Adrenal gland (tissue), 5 donors: ENCODE results near the gene CREB5.

Experiments
- CTCF ChIP-seq, 6 experiments: fragments of 450-650 bp in 4 of 6; fragments of 200-600 bp in 2 of 6; sonication (generic) in 1 of 6; IDR thresholded peaks; 1 replicate in 5 of 6; 2 replicates in 1 of 6; pipeline versions ENCODE4 v1.5.1 to v1.8.0; 2016 to 2021; ENCODE audit warnings: antibody characterized with exemption in 6 of 6, mild to moderate bottlenecking in 2 of 6, moderate library complexity in 1 of 6
- POLR2A ChIP-seq, 2 donors: fragments of 450-650 bp; IDR thresholded peaks; one replicate each; pipeline ENCODE4 v1.6.1; 2017; ENCODE audit warnings: antibody characterized with exemption in 2 of 2, mild to moderate bottlenecking in 2 of 2, moderate library complexity in 1 of 2
- donor health status: DM: no; HTN: no; CAD: no.

DNA sequence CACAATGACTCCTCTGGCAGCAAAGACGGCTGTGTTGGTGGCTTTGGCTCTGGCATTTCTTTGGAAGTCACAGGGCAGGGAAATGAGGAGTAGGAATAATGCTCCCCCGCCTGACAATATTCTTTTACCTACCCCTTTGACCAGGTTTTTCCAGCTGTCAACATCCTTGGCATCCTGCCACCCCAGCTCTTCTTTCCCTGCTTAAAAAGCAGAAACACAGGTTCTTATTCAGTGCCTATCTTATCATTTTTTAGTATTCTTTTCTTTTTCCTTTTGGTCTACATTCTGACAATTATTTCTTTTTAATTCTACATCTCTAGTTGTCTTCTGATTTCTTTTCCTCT lies 97.7 kb downstream of the CREB5 start:
- TF ChIP-seq CTCF (IDR thresholded peaks at IDR 0.05) (no peak), POLR2A (IDR thresholded peaks at IDR 0.05) (no peak)
